NCI-H2029 (cell line): Measurements from ENCODE around the gene JAZF1.
"Not testable (repeated sequence)": the region's sequence is repeated elsewhere in the genome, so short reads cannot be mapped to it uniquely, and the experiment has no call there.

ENCODE experiments used
- DNase-seq: peaks from one replicate; lab custom pipeline; 2025; lab: John Stamatoyannopoulos, UW

JAZF1 gene

GRCh38 chr7:27872356-27873275, 308.0 kb downstream of the JAZF1 start:
- DNase-seq: no peak

GRCh38 chr7:27871866-27872265, 308.7 kb downstream of the JAZF1 start:
- no peak for DNase-seq

- DNase-seq: no peak
Observed at GRCh38 chr7:27871086-27871485, 309.5 kb downstream of the JAZF1 start.

GRCh38 chr7:27870595-27870994, 310.0 kb downstream of the JAZF1 start:
- DNase-seq: no peak

GRCh38 chr7:27869056-27869455, 311.5 kb downstream of the JAZF1 start:
- DNase-seq: no peak

- DNase-seq: no peak
Observed at GRCh38 chr7:27868131-27868550, 312.5 kb downstream of the JAZF1 start.

GRCh38 chr7:27866828-27867672, 313.5 kb downstream of the JAZF1 start:
- DNase-seq: no peak

GRCh38 chr7:27866256-27866655, 314.3 kb downstream of the JAZF1 start:
- no peak for DNase-seq

- no peak for DNase-seq
Observed at GRCh38 chr7:27863880-27864279, 316.7 kb downstream of the JAZF1 start.

- no peak for DNase-seq
Observed at GRCh38 chr7:27861747-27862146, 318.8 kb downstream of the JAZF1 start.

- DNase-seq: no peak
Observed at GRCh38 chr7:27860800-27861199, 319.8 kb downstream of the JAZF1 start.

GRCh38 chr7:27856703-27857485, 323.7 kb downstream of the JAZF1 start:
- not testable (repeated sequence) for DNase-seq

- DNase-seq: no peak
Observed at GRCh38 chr7:27850531-27850930, 330.1 kb downstream of the JAZF1 start.

GRCh38 chr7:27846388-27846787, 334.2 kb downstream of the JAZF1 start:
- DNase-seq: no peak

GRCh38 chr7:27843584-27844305, 336.9 kb downstream of the JAZF1 start:
- no peak for DNase-seq

GRCh38 chr7:27842851-27843250, 337.7 kb downstream of the JAZF1 start:
- DNase-seq: no peak

- no peak for DNase-seq
Observed at GRCh38 chr7:27842094-27842692, 338.4 kb downstream of the JAZF1 start.

- DNase-seq: no peak
Observed at GRCh38 chr7:27840760-27841364, 339.7 kb downstream of the JAZF1 start.

- no peak for DNase-seq
Observed at GRCh38 chr7:27840313-27840712, 340.3 kb downstream of the JAZF1 start.

GRCh38 chr7:27839099-27839498, 341.5 kb downstream of the JAZF1 start:
- no peak for DNase-seq

GRCh38 chr7:27836536-27836935, 344.1 kb downstream of the JAZF1 start:
- DNase-seq: no peak
